Dermis microvascular lymphatic vessel endothelial cell (primary cell): ENCODE measurements around the gene FXYD7. TPM values are rescaled to one million over a fixed set of nuclear protein-coding genes. Genes with fewer than 3 reads are reported as not detected.

Experiments
- DNase-seq, 2 donors: peaks; one replicate each; pipeline versions ENCODE4 v3.0.0 to v3.0.0-alpha.2; 2010; ENCODE audit warnings: low read depth in 2 of 2
- total RNA-seq: library from RNA; depleted of rRNA; stranded (reverse); fragments of >200 nt; gene quantifications from 2 replicates; pipeline ENCODE4 v1.2.1, GENCODE V29; 2014

The FXYD7 gene
- total RNA-seq, 1 donor from 2014 or later: not detected

DNA sequence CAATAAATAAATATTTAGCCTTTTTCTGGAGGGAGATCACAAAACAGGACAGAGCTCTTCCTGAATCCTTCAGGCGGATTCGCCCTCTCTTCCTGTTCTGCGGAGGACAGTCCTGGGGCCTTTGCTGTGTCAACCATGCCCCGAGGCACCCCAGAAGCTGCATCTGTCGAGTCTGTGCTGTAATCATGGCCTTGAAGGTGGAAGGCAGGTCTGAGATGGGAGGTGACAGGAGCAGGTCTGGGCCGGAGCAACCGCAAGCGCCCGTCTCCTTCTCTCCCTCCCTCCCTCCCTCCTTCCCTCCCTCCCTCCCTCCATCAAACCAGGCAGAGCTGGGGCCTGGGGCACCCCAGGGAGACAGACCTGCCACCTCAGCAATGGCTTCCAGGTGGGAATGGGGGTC lies 32.1 kb upstream of the FXYD7 start:
- no peak for DNase-seq

DNA sequence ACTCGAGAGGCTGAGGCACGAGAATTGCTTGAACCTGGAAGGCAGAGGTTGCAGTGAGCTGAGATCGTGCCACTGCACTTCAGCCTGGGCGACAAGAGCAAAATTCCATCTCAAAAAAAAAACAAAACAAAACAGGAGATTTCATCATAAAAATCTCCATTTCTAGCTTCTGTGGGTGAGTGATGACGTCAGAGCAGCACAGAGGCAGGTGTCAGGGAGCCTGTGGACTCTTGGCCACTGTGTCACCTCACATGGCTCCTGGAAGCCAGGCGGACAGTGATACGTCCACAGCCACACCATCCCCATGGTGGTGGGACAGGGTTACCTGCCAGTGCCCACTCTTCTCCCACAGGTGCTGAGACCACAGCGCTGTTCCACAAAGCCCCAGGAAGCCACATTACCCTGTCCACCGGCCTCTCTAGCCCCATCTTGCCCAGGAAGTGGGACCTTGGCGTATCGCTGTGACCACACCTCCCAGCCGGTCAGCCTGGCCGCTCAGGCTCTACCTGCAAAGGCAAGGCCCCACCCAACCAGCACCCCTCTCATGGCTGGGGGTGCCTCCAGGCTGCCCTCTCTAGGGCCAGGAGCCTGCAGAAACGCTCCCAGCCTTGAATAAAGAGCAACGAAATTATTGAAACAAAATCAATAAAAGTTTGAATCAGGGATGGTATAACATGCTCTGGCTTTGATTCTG lies 29.9 kb upstream of the FXYD7 start:
- DNase-seq: no peak

DNA sequence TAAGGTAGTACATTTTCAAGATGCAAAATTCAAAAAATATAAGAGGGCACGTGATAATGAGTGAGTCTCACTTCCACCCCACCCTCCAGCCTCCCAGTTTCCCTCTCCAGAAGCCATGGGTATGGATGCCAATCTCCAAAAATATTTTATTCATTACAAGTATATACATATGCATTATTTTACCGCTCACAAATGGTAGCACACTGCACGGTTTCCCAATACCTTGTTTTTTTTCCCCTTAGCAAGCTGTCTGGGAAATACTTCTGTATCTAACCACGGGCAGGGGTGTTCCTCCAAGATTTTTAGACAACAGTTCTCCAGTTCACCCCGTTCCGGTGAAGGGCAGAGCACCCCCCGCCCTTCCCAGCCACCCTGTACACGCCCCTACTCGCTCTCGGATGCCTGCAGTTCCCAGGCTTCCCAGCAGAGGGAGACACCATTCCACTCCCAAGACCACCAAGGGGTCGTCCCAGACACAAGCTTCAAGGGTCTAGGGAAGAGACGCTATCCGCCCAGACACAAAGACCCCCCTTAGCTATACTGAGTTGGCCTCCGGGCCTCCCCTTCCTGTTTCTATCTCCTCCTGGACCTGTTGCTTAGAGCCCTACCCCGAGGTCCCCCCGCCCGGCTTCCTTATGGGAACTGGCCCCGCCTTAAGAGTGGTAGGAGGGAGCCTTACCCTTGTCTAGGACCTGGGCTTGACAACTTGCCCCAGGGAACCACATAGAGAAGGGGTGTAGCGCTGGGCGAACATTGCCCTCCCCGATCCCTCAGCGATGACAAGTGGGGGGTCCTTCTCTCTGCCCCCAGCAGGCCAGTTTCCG lies 28.5 kb upstream of the FXYD7 start:
- DNase-seq: peak in 1 of 2 donors; percentile 52

DNA sequence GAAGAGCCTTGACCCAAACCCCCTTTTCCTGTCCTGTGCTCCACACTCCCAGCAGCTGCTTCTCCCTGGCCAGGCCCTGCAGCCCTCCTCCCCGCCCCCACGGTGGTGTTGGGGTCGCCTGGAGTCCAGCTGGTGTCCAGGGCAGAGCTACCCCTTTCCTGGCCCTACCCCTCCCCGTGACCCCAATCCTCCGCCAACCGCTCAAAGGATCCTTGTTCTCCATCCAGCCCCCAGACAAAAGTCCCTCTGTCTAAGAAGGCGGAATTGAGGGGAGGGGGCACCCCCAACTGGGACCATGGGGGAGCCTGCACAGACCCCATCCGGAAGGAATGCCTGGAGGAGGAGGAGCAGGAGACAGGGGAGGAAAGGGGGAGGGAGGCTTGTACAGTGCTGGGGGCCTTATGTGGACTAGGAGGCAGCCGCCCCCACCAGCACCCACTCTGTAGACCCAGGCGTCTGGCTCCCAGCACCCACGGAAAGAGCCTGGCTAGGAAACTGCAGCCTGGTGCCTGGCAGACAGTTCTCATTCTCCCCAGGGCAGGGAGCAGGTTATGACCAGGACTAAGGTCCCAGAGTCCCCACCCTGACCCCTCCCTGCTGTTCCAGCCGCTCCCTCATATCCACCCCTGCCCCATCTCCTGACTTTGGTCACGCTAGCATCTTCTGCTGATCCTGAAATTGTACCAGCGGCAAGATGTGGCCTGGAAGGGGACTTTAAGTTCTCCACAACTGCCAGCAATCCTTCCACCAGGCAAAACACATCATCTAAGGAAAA lies 27.7 kb upstream of the FXYD7 start, which contains the start of gene FXYD3:
Gene FXYD3 (plus strand): TSS at position 647 of the 775 bp plus-strand sequence. CDS start 3,554 bp downstream, outside the sequence.
- no peak for DNase-seq

DNA sequence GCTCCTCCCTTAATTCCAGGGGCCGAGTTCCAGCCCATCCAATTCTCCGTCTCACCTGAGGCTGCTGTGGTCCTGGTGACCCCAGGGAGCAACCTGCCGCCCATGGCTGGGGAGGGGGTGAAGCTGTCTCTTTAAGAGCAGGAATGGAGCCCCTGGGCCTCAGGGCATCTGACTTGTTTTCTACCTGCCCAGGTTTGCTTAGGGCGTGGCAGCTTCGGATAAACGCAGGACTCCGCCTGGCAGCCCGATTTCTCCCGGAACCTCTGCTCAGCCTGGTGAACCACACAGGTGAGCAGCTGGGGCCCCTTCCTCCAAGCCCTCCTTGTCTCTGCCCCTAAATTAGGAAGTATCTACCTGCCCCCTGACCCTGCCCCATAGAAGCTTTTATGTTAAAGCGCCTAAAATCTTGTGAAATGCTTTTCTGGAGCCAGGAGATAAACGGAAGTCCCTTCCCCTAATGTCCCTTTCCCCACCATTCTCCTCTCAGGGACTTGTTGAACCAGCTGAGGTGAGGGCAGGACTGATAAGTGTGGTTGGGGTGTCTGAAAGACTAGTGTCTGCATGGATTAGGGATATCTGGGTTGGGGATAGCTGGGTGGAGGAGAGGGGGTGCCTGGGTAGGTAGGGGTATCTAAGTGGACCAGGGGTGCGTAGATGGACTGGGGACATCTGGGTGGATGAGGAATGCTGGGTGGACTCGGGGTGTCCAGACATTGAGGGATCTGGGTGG lies 26.8 kb upstream of the FXYD7 start:
- DNase-seq: no peak

DNA sequence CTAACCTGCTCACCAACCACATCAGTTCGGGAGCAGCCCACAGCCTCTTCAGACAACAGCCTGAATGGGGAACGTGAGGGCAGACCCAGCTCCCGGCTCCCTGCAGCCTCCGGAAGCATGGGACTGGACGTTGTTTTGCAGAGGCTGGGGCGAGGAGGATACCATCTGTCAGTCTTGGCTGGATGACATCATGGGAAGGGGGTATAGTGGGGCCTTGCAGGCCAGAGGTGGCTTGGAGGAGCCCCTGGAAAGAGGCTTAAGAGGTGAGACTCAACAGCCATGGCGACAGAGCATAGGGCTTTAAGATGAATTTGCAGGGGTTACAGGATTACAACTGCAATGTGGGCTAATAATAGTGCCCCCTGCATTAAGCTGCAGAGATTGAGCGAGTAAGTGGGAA lies 25.9 kb upstream of the FXYD7 start:
- DNase-seq: no peak

DNA sequence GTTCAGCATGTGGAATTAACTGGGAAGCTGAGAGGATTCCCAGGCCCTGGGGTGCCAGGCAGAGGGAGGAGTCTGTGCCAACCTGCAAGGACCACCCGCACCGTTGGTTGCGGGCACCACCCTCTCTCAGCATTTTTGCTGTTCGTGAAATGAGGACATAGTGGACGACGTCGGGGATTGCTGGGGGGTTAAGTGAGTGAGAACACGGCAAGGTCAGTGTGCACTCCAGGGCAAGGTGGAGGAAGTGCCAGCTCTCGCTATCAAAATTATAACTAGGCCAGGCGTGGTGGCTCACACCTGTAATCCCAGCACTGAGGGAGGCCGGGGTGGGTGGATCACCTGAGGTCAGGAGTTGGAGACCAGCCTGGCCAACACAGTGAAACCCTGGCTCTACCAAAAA lies 25.3 kb upstream of the FXYD7 start:
- no peak for DNase-seq

DNA sequence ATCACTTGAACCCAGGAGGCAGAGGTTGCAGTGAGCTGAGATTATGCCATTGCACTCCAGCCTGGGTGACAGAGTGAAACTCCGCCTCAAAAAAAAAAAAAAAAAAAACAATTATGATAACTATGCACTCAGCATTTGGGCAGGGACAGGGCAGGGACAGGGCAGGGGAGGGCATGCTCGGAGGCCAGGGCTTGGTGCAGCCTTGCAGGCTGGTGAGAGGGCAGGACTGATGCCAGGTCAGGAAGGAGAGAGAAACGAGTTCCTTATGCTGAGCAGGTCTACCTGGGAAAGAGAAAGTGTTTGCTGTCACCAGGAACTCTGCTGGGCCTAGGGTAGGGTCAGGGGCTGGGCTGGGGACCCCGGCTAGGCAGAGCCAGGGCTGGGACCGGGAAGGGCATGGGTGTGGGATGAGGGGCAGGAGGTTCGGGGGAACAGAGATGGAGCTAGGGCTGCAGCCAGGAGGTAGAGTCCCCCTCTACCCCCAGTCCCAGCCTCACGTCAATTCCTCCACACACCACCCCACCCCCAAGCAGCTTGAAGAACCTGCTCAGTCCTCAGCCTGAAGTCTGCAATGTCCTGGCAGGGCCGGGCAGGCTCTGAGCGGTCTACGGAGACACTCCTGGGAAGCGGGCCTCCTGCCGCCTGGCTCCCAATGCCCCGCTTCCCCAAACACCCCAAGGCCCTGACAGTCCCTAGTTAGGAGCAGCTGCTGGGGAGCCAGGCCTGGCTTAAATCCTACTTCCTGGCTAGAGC lies 24.6 kb upstream of the FXYD7 start:
- DNase-seq: no peak

DNA sequence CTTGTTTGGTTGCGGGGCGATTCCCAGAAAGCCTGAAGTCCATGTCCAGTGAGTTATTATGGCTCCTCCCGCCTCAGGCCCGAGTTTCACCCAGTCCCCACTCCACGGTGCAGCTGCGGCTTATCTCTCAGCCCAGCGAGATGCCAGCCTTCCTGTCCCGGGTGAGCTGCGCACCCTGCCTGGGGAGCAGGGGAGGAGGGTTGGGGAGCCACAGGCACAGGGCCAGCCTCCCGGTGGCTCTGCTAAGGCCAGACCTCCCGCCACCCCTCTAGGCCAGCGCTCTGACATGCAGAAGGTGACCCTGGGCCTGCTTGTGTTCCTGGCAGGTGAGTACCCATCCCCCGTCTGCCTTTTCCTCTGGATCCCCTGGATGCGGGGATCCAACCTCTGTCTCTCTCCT lies 24.0 kb upstream of the FXYD7 start:
- DNase-seq: no peak

DNA sequence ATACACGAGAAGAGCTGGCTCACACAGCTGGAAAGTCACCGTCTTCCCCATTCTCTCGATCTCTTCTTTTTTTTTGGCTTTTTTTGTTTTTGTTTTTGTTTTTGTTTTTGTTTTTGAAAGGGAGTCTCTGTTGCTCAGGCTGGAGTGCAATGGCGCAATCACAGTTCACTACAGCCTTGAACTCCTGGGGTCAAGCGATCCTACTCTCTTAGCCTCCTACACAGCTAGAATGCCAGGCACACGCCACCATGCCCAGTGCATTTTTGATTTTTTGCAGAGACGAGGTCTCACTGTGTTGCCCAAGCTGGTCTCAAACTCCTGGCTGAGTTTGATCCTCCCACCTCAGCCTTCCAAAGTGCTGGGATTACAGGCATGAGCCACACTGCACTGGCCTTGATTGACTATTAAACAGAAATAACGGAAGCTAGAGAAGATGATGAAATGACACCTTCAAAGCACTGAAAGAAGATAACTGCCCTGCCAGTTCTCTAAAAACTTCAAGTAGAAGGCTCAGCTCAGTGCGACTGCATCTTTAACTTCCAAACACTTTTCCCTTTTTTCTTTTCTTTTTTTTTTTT lies 23.4 kb upstream of the FXYD7 start:
- DNase-seq: no peak

DNA sequence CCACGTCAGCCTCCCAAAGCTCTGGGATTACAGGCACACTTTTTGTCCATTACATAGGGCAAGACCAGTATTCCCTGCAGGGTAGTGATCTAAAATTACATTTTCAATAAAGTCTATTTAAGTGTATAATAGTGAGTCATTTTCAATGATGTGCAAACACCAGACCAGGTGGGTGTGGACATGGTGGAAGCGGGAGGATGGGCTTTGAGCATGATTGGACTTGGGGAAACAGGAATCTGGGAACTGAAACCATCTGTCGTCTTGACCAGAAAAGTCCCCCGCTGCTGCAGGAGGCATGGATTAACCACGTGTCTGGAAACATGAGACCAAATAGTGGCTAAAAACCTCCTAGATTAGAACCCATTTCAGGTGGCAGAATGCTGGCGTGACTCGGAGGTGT lies 22.6 kb upstream of the FXYD7 start:
- no peak for DNase-seq

DNA sequence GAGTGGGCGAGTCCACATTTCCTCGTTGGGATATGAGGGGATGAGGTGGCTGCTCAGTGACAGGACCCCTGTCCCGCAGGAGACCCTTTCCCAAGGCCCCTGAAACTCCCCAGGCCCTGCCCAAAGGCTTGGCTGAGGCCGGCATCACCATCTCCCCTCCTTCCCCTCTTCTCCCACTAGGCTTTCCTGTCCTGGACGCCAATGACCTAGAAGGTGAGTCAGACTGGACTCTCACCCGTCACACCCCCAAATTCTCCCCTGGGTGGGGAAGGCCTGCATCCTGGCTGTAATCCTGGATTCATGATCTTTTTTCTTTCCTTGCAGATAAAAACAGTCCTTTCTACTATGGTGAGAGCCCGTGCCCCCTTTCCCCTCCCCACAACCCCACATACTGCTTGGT lies 22.2 kb upstream of the FXYD7 start:
- DNase-seq: no peak

DNA sequence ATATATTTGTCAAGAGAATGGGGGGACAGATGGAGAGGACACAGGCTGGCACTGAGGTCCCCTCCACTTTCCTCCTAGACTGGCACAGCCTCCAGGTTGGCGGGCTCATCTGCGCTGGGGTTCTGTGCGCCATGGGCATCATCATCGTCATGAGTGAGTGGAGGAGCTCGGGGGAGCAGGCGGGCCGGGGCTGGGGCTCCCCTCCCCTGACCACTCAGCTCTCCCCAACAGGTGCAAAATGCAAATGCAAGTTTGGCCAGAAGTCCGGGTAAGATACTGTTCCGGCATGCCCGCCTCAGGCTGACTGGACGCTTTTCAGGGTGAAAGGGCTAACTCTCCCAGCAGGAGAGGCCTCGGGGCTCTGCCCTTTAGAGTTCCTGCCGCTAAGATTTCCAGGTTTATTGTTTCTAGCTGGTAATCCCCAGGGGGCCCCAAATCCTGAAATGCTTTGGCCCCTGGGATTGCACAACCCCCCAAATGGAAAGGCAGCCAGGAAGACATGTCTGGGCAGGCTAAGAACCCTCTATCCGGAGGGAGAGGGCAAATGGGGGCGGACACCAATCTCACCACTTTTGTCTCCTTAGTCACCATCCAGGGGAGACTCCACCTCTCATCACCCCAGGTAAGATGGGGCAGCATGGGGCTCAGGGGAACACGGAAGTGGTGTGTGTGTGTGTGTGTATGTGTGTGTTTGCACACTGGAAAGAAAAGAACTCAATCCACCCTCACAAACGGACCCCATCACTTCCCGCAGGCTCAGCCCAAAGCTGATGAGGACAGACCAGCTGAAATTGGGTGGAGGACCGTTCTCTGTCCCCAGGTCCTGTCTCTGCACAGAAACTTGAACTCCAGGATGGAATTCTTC lies 20.1 kb upstream of the FXYD7 start:
- no peak for DNase-seq

DNA sequence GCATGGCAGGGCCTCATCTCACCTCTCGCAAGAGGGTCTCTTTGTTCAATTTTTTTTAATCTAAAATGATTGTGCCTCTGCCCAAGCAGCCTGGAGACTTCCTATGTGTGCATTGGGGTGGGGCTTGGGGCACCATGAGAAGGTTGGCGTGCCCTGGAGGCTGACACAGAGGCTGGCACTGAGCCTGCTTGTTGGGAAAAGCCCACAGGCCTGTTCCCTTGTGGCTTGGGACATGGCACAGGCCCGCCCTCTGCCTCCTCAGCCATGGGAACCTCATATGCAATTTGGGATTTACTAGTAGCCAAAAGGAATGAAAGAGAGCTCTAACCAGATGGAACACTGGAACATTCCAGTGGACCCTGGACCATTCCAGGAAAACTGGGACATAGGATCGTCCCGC lies 19.5 kb upstream of the FXYD7 start:
- DNase-seq: no peak

DNA sequence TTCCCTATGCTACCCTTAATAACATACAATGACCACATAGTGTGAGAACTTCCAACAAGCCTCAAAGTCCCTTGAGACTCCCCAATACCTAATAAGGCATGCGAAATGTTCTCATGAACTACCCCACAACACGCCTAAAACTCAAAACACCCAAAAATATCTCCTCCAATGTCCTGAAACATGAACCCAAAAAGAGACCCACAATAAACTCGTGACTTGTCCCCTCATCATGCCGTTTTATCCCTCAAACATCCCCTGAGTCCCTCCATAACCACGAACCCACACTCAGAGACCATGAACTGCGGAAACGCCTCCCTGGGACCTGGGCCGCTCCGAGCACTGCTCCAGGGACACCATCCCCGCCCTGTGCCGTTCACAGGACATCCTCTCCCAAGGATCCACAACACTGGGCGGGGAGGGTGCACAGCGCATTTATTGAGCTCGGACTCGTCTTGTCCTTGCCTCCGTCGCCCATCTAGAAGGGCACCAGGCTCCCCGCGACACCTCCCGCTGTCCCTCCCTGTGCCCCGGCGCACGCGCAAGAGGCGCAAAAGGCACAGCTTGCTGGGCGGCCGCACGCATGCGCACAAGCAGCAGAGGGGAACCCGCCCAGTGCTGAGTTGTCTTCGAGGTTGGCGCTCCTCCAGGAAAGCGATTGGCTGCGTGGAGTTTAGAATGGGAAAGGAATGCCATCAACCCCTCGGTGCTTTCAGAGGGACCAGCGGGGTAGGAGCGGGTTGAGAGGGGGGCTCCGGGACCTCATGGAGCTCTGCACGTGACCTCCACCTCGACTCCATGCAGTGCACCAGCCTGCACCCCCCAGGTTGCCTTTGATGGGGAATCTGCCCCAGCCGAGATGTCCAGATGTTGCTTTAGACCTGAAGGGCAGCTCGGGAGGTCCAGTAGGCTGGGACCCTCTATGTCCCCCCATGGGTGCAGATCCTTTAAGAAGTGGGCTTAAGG lies 18.7 kb upstream of the FXYD7 start:
- DNase-seq: peak; percentile 69 to 87

DNA sequence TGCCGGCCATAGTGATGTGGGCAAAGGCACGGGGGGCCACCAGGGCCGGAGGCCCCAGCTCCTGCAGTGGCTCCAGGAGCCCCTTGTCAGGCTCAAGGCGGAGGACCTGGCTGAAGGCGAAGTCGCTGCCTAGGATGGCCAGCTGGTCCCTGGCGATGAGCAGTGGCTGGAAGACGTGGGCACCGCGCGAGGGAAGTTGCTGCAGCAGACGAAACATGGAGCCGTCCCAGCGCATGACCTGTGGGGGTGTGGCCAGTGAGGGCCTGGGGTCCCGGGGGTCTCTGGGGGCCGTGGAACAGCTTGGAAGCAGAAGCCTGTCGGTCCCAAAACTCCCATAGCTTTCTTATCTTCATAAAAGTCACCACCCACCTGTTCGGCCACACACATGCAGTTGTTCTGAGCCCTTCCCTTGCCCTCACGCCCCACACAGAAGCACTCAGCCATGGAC lies 17.8 kb upstream of the FXYD7 start:
- no peak for DNase-seq

DNA sequence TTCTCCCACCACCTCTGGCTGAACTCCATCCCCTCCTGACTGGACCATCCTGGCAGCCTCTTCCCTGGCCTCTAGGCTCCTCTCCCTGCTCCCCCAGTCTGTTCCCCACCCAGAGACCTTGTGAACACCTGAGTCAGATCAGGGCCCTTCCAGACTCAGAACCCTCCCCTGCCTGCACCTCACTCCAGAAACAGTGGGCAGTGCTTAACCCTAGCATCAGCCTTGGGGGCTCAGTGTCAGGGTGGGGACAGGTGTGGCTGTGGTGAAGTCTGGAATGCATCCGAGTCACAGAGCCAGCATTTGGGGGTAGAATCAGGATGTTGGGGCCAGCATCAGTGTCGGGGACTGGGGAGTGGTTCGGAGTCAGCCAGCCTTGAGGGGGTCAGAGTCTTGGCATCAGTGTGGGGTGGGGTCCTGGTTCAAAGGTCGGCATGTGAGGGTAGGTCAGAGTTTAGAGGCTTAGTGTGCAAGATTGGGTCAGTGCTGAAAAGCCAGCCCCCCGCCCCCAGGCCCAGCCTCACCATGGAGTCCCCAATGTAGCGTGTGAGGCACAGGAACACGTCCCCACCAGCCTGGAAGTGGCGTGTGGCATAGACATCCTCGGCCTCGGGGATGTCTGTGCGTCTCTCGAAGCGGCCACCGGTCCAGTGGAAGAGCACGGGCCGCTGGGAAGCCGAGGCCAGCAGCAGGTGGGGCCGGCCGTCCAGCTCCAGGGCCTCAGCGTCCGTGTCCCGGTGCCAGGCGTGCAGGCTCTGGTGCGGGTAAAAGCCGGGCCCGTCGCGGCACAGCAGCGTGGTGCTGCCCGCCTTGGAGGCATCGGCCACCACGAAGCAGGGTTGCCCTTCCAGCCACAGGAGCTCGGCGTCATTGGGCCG lies 17.1 kb upstream of the FXYD7 start:
- DNase-seq: no peak
